Measurements from ENCODE around the gene TARBP1.
"Not testable (repeated sequence)": the region's sequence is repeated elsewhere in the genome, so short reads cannot be mapped to it uniquely, and the experiment has no call there.

The TARBP1 gene

DNA sequence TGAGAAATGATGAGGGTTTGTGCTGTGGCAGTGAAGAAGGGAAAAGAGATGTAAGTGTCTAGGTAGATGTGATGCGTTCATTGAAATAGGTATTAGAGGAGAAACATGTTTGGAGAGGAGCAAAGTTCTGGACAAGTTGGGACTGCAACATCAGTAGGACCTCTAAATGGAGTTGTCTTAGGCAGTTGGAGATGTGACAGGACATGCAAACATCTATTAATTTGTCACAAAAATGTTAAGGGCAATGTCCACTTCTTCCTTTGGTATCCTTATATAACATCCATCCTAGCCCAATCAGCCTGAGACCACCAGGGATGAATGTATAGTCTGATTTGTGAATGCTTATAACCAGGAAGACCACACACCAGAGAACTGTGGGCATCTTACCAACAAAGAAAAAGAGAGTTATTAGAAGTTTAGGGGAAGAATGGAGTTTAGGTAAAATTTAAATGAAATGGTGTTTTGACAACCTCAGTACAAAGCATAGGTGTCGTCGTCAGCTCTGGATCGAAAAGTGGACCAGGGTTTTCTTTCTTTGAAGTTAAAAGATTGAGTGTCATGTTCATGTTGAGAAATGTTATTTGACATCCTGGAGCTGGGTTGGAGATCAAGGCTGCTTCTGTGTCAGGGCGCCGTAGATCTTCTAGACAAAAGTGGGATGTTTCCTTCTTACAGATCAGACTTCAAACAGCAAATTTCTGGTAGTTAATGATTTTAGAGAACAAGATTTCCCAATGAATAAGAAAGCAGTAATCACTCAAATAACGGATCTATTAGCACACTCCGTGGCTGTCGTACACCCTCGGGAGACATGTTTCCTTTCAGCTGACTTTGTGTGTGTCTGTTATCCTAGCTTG, 97.1 kb downstream of the TARBP1 start:
- no peak for DNase-seq

DNA sequence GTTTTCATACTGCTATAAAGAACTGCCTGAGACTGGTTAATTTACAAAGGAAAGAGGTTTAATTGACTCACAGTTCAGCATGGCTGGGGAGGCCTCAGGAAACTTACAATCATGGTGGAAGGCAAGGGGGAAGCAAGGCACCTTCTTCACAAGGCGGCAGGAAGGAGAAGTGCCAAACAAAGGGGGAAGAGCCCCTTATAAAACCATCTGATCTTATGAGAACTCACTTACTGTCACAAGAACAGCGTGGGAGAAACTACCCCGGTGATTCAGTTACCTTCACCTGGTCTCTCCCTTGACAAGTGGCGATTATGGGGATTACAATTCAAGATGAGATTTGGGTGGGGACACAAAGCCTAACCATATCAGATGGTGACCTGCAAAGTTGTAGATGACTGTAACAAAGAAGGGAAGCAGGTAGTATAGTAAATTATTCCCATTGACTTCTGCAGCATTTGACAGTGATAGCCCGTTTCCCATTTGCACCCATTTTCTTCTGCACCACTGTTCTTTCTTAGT, 99.3 kb downstream of the TARBP1 start:
- DNase-seq, result not testable (repeated sequence)

DNA sequence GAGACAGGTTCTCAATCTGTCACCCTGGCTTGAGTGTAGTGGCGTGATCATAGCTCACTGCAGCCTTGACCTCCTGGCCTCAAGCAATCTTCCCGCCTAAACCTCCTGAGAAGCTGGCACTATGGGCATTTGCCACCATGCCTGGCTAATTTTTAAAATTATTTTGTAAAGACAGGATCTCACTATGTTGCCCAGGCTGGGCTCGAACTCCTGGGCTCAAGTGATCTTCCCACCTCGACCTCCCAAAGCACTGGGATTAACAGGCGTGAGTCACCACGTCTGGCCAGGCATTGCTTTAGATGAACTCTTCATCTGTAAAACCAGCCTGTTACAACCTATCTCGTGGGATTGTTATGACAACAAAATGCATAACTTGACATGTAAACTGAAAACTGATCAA, 103.3 kb downstream of the TARBP1 start:
- no peak for DNase-seq

DNA sequence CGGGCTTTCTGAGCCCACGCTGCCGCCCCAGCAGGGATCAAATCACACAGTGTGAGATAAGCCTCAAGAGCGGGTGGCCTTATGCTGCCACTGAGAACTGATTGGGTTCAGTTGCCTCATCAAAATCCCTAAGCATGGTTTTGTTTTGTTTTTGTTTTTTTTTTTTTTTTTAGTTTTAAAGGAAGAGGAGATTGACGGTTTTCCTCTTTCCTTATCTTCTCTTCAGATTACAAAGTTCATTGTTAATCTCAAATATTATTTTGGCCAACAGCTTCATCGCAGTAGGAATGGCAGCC, 105.1 kb downstream of the TARBP1 start:
- DNase-seq, result no peak

DNA sequence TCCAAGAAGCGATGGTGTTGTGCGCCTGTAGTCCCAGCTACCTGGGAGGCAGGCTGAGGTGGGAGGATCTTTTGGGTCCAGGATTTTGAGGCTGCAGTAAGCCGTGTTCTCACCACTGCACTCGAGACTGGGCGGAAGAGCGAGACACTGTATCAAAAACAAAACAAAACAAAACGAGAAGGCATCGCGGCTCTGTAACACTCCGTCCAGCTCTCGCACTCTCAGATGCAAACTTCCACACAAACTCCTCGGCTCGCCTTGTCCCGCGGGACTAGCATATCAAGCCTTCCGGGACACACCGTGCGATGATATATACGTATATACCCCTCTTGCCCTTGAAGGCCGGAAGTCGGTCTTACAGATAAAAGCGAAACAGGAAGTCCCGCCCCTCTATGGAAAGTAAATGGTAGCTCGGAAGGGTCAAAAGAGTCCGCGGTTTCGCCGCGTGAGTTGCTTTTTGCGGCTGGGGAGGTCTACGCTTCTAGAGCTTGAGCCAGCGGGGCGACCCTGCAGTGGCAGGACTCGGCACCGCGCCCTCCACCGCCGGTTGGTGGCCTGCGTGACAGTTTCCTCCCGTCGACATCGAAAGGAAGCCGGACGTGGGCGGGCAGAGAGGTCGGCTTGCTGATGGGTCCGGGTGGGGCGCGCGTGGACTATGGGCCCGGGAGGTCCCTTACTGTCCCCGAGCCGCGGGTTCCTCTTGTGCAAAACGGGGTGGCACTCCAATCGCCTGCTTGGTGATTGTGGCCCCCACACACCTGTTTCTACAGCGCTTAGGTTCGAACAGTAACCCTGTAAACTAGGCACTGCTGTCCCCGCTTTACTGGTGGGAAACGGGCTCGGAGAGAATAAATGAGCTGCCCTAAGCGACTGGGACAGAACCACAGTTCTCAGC, 105.7 kb downstream of the TARBP1 start, which contains the start of gene COA6:
Gene COA6, plus strand, starts transcription at position 393 of the 895 bp plus-strand sequence. Its CDS starts 11 bp downstream, at position 404.
- DNase-seq, result peak; percentile 94

DNA sequence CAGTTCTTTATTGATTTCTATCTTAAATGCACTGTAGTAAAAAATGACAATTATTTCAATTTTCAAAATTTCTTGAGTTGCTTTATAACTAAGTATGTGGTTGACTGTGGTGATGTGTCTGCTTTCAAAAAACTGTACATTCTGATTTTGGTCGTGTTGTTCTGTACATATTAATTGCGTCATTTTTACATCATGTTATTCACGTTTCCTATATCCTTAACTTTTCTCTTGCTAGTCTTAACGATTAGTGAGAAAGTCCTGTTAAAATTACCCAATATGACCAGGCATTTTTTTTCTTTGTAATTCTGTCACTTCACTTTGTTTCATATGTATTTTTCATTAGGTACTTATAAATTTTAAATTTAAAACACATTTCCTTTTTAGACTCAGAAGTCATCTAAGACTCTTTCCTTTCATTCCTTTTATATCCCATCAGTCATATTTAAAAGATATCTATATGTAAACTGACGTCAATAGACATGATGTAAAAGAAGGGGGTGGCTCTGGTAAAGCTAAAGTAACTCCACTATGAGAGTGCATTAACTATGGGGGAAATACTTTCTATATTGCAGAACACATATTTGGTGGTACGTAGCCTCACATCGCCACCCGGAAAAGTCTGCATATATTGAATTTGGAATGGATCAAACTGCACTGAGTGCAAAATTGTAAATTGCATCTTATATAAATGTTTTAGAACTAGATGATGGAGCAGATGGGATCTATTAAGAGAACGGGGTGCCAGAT, 106.8 kb downstream of the TARBP1 start:
- no peak for DNase-seq

DNA sequence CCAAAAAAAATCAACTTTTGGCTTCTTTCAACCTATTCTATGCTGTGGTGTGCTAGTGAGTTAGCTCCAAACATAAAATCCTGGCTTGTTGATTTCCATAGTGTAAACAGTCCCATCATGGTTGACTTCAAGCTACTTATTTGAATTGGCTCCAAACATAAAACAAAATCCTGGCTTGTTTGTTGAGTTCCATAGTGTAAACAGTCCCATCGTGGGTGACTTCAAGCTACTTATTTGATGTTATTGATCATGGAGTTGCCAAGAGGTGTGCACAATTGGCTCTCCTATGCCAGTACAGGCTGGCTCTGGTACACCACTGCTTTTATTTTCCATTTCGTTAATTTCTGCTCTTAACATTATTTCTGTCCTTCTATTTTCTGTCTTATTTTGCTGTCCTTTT, 107.6 kb downstream of the TARBP1 start:
- no peak for DNase-seq

DNA sequence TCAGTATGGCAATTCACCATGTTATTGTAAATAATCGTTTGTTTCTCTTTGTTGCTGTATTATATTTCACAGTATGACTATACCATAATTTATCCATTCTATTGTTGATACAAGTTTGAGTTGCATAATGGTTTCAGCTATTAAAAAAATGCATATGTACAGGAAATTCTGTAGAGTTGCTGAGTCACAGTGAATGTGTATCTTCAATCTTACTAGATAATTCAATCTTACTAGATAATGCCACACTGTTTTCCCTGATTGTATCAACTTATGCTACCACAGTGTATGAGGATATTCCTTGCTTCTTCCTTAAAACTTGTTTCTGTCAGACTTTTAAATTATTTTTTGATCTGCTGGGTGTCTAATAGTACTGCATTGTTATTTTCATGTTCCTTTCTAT, 109.2 kb downstream of the TARBP1 start:
- DNase-seq, result no peak

DNA sequence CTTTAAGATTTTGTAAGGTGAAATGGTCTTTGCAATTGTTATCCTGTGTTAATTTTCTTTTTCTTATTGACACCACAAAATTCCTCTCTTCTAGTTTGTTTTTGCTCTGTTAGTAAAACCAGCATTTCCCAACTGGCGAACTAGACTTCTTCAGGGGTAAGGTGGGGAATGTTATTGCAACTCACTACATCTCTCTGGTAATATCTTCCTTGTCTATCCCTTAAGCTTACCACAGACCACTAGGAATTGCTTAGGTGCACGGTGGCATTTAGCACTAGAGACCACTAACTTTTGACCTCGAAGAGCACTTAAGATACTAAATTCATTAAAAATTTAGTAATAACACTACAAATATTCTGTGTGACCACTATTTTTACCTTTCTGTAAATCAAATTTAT, 109.9 kb downstream of the TARBP1 start:
- DNase-seq, result no peak

DNA sequence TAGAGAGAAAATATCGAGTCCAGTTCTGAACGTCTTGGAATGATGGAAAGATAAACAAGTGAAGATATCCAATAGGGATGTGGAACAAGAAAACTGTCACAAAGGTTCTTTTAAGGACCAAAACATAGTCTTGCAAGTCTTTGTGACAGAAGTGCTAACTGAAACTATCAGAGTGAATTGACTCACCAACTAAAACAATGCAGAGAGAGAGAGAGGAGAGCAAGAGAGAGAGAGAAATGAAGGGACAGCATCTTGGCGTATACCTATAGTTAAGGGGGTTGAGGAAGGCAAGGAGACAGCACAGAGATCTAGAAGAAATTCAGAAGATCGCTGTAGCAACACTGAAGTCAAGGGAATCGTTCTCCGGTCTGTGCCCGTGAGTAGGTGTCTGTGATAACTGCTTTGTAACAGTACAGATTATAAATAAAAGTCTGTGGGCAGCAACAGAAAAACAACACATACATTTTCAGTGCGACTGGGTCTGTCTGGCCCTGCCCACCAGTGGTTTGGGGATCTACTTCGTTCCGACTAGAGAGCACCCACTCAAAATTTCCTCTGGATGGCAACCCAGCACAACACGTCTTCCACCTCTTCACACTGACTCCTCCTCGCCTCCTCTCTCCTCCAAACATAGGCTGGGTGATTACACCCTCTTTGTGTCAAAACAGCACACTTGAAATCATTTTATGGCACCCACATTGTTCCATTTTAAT, 110.5 kb downstream of the TARBP1 start:
- no peak for DNase-seq

DNA sequence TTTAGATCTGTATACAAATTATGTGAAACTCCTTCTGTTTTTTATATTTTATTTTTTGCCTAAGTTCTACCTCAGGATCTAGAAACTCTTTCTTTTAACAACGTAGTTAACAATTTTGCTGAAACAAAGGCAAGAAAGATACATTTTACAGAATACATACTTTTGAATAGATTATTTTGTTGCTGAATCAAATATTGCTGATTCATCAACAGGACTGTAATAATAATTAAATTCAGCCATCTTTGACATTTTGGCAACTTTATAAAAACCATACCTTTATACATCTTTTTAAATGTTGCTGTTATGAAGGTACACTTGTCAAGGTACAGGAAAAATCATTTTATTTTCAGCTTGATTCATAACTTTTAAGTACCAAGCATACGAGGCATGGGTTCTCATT, 116.4 kb downstream of the TARBP1 start:
- no peak for DNase-seq

DNA sequence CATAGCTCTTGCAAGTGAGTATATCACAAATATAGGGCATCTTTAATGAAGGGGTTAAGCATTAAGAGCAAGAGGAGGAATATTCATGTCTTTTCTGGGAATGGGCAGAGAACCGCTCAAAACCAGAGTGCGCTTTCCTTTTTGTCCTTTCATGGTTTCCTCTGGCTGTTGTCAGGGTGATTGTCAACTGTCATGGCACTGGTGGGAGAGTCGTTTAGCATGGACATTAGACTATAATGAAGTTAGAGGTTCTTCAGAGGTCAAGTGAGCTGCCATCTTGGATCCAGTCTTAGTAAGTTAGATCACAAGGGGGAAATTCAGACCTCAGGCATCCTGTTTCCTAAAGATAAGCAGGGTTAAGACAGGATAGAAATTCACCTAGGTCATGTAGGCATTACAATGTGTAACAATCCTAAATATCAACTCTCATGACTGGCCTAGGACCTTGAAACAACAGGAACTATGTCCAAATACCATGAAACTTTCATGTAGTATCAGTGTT, 117.8 kb downstream of the TARBP1 start:
- DNase-seq, result no peak

DNA sequence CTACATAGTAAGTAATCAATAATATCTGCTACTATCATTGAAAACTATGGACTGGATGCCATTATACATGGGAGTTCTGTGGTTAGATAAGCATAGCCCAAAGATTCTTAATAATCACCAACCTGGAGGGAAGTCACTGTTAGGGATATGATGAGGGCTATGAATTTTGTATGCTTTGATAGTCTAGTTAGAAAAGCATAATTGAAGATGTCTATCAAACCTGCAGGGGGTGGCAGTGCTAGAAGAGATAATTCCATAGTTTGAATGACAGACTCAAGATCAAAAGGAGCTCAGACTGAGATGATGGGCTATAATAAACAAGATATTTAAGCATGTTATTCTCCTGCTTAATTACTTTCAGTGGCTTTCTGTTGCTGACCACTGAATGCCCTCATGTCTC, 121.1 kb downstream of the TARBP1 start:
- no peak for DNase-seq

DNA sequence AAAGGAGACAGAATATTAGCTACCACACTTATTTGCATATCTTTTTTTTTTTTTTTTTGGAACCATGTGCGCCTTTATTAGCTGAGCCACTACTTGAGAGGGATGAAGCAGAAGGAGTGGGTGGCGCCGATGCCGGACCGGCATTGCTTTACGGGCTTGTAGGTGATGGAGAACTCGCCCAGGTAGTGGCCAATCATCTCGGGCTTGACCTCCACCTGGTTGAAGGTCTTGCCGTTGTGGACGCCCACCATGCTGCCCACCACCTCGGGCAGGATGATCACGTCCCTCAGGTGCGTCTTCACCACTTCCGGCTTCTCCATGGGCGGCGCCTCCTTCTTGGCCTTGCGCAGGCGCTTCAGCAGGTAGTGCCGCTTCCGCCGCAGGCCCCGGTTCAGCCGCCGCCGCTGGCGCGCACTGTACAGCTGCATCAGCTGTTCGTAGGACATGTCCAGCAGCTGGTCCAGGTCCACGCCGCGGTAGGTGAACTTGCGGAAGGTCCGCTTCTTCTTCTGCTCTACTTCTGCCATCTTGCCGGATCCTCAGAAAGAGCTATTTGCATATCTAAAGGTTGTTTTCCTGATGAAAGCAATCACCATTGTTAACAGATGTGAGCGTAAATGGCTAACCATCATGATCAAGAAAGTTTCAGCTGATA, 122.2 kb downstream of the TARBP1 start:
- not testable (repeated sequence) for DNase-seq

DNA sequence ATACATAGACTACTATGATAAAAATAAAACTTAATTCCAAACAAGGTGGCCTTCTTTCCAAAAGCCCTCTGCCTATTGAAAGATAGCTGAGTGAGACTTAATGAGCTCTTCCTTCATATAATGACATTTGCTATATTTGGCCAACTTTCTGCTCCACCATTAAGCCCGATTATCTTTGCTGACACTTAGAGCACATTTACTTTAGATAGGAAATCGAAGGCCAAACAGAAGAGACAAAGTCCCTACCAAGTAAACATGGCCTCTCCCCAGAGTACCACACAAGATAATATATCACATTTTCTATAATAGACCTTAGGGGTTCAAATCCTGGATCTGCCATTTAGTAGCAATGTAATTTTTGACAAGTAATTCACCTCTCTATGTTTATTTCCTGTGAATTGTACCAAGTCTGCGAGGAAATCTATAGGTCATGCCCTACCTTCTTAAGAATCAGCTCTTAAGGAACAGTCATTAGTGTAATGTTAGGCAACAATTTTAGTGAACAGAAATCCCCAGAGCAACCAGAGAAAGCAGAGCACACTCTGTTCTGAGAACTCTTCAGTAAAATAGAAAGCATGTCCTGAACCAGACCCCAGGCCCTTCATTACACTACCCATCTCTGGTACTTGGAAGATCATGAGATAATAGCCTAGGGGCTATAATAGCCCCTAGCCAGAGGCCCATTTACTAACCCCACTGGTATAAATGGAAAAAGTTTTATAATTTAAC, 123.0 kb downstream of the TARBP1 start:
- DNase-seq, result no peak

DNA sequence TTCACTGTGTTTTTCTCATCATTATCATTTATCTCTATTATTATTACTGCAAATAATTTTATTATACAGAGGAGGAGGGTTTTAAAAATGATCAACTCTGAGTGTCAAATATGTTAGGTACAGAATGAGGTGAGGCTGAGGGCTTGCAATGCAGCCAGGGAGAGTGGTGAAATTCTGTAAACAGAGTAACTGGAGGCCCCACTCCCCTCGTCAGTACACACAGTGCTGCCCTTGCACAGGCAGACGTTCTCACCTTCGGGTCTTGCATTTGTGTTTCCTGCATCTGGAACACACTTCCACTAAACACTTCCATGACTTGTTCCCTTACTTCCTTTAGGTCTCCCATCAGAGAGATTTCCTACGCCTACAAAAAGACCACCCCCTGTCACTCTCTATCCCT, 130.0 kb downstream of the TARBP1 start:
- no peak for DNase-seq

DNA sequence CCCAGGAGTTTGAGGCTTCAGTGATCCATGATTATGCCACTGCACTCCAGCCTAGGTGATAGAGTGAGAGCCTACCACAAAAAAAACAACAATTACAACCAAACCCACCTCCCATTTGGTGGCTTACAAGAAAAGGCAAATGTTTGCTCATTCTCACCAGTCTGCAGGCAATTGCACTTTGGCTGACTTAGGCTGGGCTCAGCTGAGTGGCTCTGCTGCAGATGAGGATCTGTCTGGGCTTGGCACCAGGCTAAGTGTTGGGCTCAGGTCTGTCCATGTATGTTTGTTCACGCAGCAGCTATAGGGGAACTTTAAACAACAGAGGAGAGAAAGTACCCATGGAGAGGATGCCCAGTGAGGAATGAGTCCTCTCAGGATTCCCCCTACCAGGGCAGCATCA, 133.7 kb downstream of the TARBP1 start:
- no peak for DNase-seq

DNA sequence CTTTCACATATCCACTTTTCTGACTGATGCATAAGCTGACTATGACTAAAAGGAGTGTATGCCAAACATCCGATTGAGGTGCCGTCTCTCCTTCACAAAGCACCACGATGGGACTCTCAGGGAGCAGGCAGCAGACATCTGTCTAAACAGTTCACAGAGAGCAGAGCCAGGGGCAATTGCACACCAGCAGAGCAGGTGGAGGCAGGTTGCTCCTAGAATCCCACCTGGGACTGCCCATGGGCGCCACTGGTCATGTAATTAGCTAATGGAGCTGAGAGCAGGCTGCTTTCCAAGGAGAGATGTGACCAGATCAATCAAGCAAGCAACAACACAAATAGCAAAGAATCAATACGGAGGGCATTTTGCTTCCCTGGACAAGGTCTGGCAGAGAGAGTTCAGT, 136.2 kb downstream of the TARBP1 start:
- DNase-seq, result no peak

Measured in NCI-H1436 treated with DMSO at 0.1 percent for 48 hours (cell line).